Karpas-422 (cell line): Measurements from ENCODE around the gene THBS2. TPM values are rescaled to one million over a fixed set of nuclear protein-coding genes. Genes with fewer than 3 reads are reported as not detected.
"Not testable (repeated sequence)": the region's sequence is repeated elsewhere in the genome, so short reads cannot be mapped to it uniquely, and the experiment has no call there.

Experiments
- DNase-seq: peaks from one replicate; pipeline ENCODE4 v3.0.0-alpha.2; 2015
- H2AFZ ChIP-seq: fragments of 200-600 bp; sonication (generic); 2 replicates; pipeline ENCODE4 v1.6.1; 2014; ENCODE audit warnings: antibody characterized with exemption, low read length, mixed read lengths
- H3K27ac ChIP-seq: fragments of 200-600 bp; sonication (generic); 2 replicates; pipeline ENCODE4 v1.5.1; 2014; ENCODE audit warnings: mild to moderate bottlenecking, low read length, moderate library complexity
- H3K27me3 ChIP-seq: fragments of 200-600 bp; sonication (generic); 2 replicates; pipeline ENCODE4 v1.6.1; 2014; ENCODE audit warnings: low read length, mixed read lengths
- H3K36me3 ChIP-seq: fragments of 200-600 bp; sonication (generic); 2 replicates; pipeline ENCODE4 v1.6.1; 2014; ENCODE audit warnings: low read length, mixed read lengths; ENCODE audit not compliant: insufficient read depth
- H3K4me1 ChIP-seq: fragments of 200-600 bp; sonication (generic); 2 replicates; pipeline ENCODE4 v1.6.1; 2014; ENCODE audit warnings: mild to moderate bottlenecking, low read length, mixed read lengths
- H3K4me2 ChIP-seq: fragments of 200-600 bp; sonication (generic); 2 replicates; pipeline ENCODE4 v1.6.1; 2014; ENCODE audit warnings: low read length, low read depth, mild to moderate bottlenecking; ENCODE audit not compliant: poor library complexity, severe bottlenecking
- H3K4me3 ChIP-seq: fragments of 200-600 bp; sonication (generic); 2 replicates; pipeline ENCODE4 v1.5.1; 2014; ENCODE audit warnings: mild to moderate bottlenecking, antibody characterized with exemption, low read length, mixed read lengths
- H3K79me2 ChIP-seq: fragments of 200-600 bp; sonication (generic); 2 replicates; pipeline ENCODE4 v1.6.1; 2014; ENCODE audit warnings: mild to moderate bottlenecking, low read length, mixed read lengths
- H3K9ac ChIP-seq: fragments of 200-600 bp; sonication (generic); 2 replicates; pipeline ENCODE4 v1.6.0; 2014; ENCODE audit warnings: low read length
- H3K9me2 ChIP-seq: fragments of 200-600 bp; sonication (generic), shearing (Covaris generic); replicated peaks from 2 replicates; pipeline ENCODE4 v1.6.0; 2014; ENCODE audit warnings: mild to moderate bottlenecking, low read length, moderate library complexity; ENCODE audit not compliant: insufficient read depth
- H3K9me3 ChIP-seq: fragments of 300-700, 200-600 bp; sonication (generic); 2 replicates; pipeline ENCODE4 v1.6.1; 2014; ENCODE audit warnings: low read length, mixed read lengths
- H4K20me1 ChIP-seq: fragments of 200-600 bp; sonication (generic); 2 replicates; pipeline ENCODE4 v1.6.1; 2014; ENCODE audit warnings: mild to moderate bottlenecking, antibody characterized with exemption, low read length, low read depth; ENCODE audit not compliant: insufficient read depth
- total RNA-seq: library from RNA; depleted of rRNA; stranded (reverse); fragments of >200 nt; shearing (Covaris generic); gene quantifications from 2 replicates; pipeline ENCODE4 v1.2.3, GENCODE V29; 2014; ENCODE audit warnings: low replicate concordance; rRNA removed

The THBS2 gene
- not detected in 2 replicates for total RNA-seq

DNA sequence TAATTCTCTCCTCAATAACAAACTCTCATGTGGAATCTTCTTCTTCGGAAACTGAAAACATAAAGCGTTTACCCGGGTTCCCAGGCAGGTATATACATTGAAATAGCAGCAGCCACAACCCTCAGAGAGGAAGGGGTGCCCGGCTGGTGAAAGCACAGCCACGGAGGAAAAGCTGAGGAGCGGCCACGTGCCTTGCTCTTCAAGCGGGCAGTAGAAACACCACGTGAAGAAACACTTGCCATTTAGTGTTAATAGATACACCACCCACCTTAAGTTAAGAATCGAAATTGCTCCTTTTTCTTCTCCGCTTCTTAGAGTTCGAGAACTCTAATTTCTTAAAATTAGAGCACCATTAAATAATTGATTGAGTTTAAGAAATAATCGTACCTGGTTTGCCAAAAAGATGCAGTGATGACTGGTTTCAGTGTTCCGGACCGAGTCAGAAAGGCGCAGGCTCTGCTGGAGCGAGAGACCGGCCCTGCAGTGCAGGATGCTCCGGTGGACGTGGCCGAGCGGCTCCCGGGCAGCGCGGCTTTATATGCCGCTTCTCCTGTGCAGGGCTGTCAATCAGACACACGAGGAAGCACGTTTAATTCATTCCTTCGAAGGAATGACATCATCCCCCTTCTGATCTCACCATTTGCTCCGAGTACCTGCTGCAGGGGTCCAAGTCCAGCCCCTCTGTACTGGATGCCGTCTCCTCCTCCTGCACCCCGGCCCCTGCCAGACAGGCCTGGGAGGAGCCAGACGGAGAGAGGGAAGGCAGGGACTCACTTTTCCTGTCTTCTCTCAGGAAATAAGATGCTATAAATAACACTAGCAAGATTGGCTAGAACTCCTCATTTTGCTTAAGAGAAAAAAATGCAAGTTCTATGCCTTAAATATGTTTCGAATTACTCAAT is at the start of gene THBS2:
TSS of gene THBS2 (minus strand) at position 510 of the 902 bp plus-strand sequence. CDS start 3,062 bp downstream, outside the sequence.
- H3K4me3 ChIP-seq = no peak within 1 kb of the TSS
- H3K36me3 ChIP-seq = no peaks in the 10 kb centered on the region
- DNase-seq = no peak
- no peak within 1 kb of the TSS for H2AFZ ChIP-seq
- H3K9me3 ChIP-seq = no peaks in the 10 kb centered on the region
- H4K20me1 ChIP-seq = no peaks in the 10 kb centered on the region
- no peak within 1 kb of the TSS for H3K27ac ChIP-seq
- H3K4me2 ChIP-seq = no peak within 1 kb of the TSS
- H3K9ac ChIP-seq = no peak within 1 kb of the TSS
- no peaks in the 10 kb centered on the region for H3K4me1 ChIP-seq
- no peaks in the 10 kb centered on the region for H3K27me3 ChIP-seq
- H3K79me2 ChIP-seq = no peaks in the 10 kb centered on the region
- H3K9me2 ChIP-seq = no peaks in the 10 kb centered on the region

- Histone ChIP-seq H4K20me1 (no peaks in the 10 kb centered on the region), H3K27me3 (no peaks in the 10 kb centered on the region), H3K9ac (no peak overlapping the region), H3K4me3 (no peak overlapping the region), H3K36me3 (no peaks in the 10 kb centered on the region), H3K4me2 (no peak overlapping the region), H2AFZ (no peak overlapping the region), H3K9me3 (no peaks in the 10 kb centered on the region), H3K79me2 (no peaks in the 10 kb centered on the region), H3K9me2 (no peaks in the 10 kb centered on the region), H3K4me1 (no peaks in the 10 kb centered on the region), H3K27ac (no peak overlapping the region)
- DNase-seq = no peak
Observed at GRCh38 chr6:169302716-169303115, 49.1 kb upstream of the THBS2 start.

GRCh38 chr6:169302255-169302654 is 48.6 kb upstream of the THBS2 start:
- Histone ChIP-seq H3K4me3 (no peak overlapping the region), H3K27ac (no peak overlapping the region), H3K9ac (no peak overlapping the region), H4K20me1 (no peaks in the 10 kb centered on the region), H3K4me2 (no peak overlapping the region), H3K9me3 (no peaks in the 10 kb centered on the region), H3K4me1 (no peaks in the 10 kb centered on the region), H3K9me2 (no peaks in the 10 kb centered on the region), H3K79me2 (no peaks in the 10 kb centered on the region), H3K27me3 (no peaks in the 10 kb centered on the region), H2AFZ (no peak overlapping the region), H3K36me3 (no peaks in the 10 kb centered on the region)
- DNase-seq = no peak

GRCh38 chr6:169300916-169301315 is 47.3 kb upstream of the THBS2 start:
- H3K9me3 ChIP-seq = no peaks in the 10 kb centered on the region
- H3K27me3 ChIP-seq = no peaks in the 10 kb centered on the region
- no peak overlapping the region for H2AFZ ChIP-seq
- no peaks in the 10 kb centered on the region for H3K4me1 ChIP-seq
- no peaks in the 10 kb centered on the region for H3K9me2 ChIP-seq
- H4K20me1 ChIP-seq = no peaks in the 10 kb centered on the region
- no peak overlapping the region for H3K9ac ChIP-seq
- H3K4me3 ChIP-seq = no peak overlapping the region
- no peaks in the 10 kb centered on the region for H3K79me2 ChIP-seq
- no peak overlapping the region for H3K4me2 ChIP-seq
- no peaks in the 10 kb centered on the region for H3K36me3 ChIP-seq
- no peak overlapping the region for H3K27ac ChIP-seq
- DNase-seq = no peak

- H3K4me3 ChIP-seq, H3K4me2 ChIP-seq, H3K27me3 ChIP-seq, H3K9ac ChIP-seq, H2AFZ ChIP-seq, DNase-seq, H3K9me2 ChIP-seq, H3K27ac ChIP-seq, H4K20me1 ChIP-seq, H3K4me1 ChIP-seq, H3K79me2 ChIP-seq, H3K9me3 ChIP-seq, H3K36me3 ChIP-seq: not testable (repeated sequence)
Observed at GRCh38 chr6:169298626-169299025, 45.0 kb upstream of the THBS2 start.

GRCh38 chr6:169296622-169297021 is 43.0 kb upstream of the THBS2 start:
- Histone ChIP-seq H3K4me3 (no peak overlapping the region), H3K4me2 (no peak overlapping the region), H2AFZ (no peak overlapping the region), H3K79me2 (no peaks in the 10 kb centered on the region), H3K9me2 (no peaks in the 10 kb centered on the region), H3K27me3 (no peaks in the 10 kb centered on the region), H3K9ac (no peak overlapping the region), H3K9me3 (no peaks in the 10 kb centered on the region), H4K20me1 (no peaks in the 10 kb centered on the region), H3K4me1 (no peaks in the 10 kb centered on the region), H3K36me3 (no peaks in the 10 kb centered on the region), H3K27ac (no peak overlapping the region)
- DNase-seq = no peak

GRCh38 chr6:169296170-169296569 is 42.5 kb upstream of the THBS2 start:
- H3K4me2 ChIP-seq = no peak overlapping the region
- DNase-seq = no peak
- no peaks in the 10 kb centered on the region for H4K20me1 ChIP-seq
- no peaks in the 10 kb centered on the region for H3K36me3 ChIP-seq
- no peaks in the 10 kb centered on the region for H3K27me3 ChIP-seq
- H2AFZ ChIP-seq = no peak overlapping the region
- no peak overlapping the region for H3K9ac ChIP-seq
- no peaks in the 10 kb centered on the region for H3K4me1 ChIP-seq
- H3K79me2 ChIP-seq = no peaks in the 10 kb centered on the region
- H3K27ac ChIP-seq = no peak overlapping the region
- H3K4me3 ChIP-seq = no peak overlapping the region
- no peaks in the 10 kb centered on the region for H3K9me2 ChIP-seq
- H3K9me3 ChIP-seq = no peaks in the 10 kb centered on the region

DNA sequence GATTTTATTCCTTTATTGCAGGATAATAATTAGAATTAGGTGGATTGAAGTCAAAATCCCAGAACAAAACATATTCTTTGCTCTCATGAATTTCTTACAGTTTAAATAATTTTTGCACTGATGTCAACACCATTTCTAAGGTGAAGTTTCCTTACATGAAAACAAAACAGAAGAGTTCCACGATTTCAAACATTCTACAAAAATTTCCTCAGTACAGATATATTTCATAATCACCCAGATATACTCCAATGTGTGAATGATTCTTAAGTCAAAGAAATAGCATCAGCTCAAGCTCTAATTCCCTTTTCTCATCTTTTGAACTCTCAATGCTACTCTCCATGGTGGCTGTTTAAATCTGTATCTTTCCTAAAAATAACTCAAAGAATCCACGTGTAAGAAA is 39.5 kb upstream of the THBS2 start:
- Histone ChIP-seq H2AFZ (no peak overlapping the region), H3K9me3 (no peaks in the 10 kb centered on the region), H3K36me3 (no peaks in the 10 kb centered on the region), H3K4me2 (no peak overlapping the region), H3K27ac (no peak overlapping the region), H3K4me3 (no peak overlapping the region), H3K79me2 (no peaks in the 10 kb centered on the region), H3K9ac (no peak overlapping the region), H3K9me2 (no peaks in the 10 kb centered on the region), H3K4me1 (no peaks in the 10 kb centered on the region), H4K20me1 (no peaks in the 10 kb centered on the region), H3K27me3 (no peaks in the 10 kb centered on the region)
- DNase-seq = no peak
